C4-2B (cell line): ENCODE results near the gene LRCH3.

ENCODE experiments used
- CTCF ChIP-seq: fragments of 450-650 bp; conservative IDR thresholded peaks from 2 replicates; pipeline ENCODE4 v1.5.1; 2017; ENCODE audit warnings: mild to moderate bottlenecking
- ZFX ChIP-seq: fragments of 450-650 bp; IDR thresholded peaks from 2 replicates; pipeline ENCODE4 v1.6.1; 2017

- TF ChIP-seq CTCF (no peak), ZFX (no peak)
Measured at GRCh38 chr3:197854596-197855343, 63.7 kb downstream of the LRCH3 start.
